Measurements from ENCODE around the gene MISP. TPM values are rescaled to one million over a fixed set of nuclear protein-coding genes. Genes with fewer than 3 reads are reported as not detected.

MISP gene
- total and polyA plus RNA-seq, 2 of the 8 experiments (the other 6 are each of a cell fraction or from before 2014, with no cell fraction given) = 0.43 to 0.45 TPM

DNA sequence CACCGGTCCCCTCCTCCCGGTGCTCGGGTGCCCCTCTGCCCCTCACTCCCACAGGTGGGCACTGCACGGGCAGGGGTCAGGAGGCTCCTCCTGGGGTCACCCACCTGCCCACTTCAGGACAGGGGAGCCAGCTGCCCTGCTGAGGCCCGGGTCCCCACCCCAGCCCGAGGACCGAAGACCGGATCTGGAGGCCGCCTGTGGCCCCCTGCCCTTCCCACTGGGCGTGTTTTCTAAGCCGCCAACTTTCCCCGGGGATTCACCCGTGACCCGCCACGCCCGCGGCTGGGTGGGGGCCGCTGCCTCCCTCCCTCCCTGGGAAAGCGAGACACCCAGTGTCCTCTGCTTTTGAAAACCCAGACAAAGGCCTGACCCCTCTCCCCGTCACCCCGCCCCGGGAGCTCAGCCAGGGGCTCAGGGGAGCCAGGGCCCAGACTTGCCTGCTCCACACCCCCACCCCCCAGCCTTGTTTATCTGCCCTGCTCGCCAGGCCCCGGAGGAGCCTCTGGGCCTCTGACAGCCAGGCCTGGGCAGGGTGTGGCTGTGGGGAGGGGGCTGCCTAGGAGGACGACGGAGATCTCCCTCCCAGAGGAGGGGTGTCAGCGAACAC lies 40.8 kb upstream of the MISP start (continued):
- TF ChIP-seq, protein P1, sequence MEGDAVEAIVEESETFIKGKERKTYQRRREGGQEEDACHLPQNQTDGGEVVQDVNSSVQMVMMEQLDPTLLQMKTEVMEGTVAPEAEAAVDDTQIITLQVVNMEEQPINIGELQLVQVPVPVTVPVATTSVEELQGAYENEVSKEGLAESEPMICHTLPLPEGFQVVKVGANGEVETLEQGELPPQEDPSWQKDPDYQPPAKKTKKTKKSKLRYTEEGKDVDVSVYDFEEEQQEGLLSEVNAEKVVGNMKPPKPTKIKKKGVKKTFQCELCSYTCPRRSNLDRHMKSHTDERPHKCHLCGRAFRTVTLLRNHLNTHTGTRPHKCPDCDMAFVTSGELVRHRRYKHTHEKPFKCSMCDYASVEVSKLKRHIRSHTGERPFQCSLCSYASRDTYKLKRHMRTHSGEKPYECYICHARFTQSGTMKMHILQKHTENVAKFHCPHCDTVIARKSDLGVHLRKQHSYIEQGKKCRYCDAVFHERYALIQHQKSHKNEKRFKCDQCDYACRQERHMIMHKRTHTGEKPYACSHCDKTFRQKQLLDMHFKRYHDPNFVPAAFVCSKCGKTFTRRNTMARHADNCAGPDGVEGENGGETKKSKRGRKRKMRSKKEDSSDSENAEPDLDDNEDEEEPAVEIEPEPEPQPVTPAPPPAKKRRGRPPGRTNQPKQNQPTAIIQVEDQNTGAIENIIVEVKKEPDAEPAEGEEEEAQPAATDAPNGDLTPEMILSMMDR (IDR thresholded peaks at IDR 0.05; ENCODE audit: control extremely low read depth in 1 of 3, insufficient read depth in 1 of 3, low read depth in 1 of 3, low read length in 3 of 3) = no peak
- TF ChIP-seq BACH1 (IDR thresholded peaks at IDR 0.05; ENCODE audit: low read length) (no peak), HDAC6 (IDR thresholded peaks at IDR 0.05; ENCODE audit: low read depth, low read length) (no peak)
